Adipocyte (in vitro differentiated cells): Measurements from ENCODE around the gene MAPT.

Source experiments
- DNase-seq: peaks from one replicate; pipeline ENCODE4 v3.0.0-alpha.2; 2015; ENCODE audit warnings: low read depth
- H3K27me3 ChIP-seq: replicated peaks from 2 replicates; pipeline ENCODE4 v1.7.0; 2013; ENCODE audit warnings: mild to moderate bottlenecking, low read length, moderate library complexity; ENCODE audit not compliant: control insufficient read depth, insufficient read depth
- H3K36me3 ChIP-seq: 2 replicates; pipeline ENCODE4 v1.7.0; 2013; ENCODE audit warnings: low read length, mild to moderate bottlenecking, moderate library complexity; ENCODE audit not compliant: control insufficient read depth, insufficient read depth, severe bottlenecking
- H3K4me1 ChIP-seq: 2 replicates; pipeline ENCODE4 v1.7.0; 2013; ENCODE audit warnings: mild to moderate bottlenecking, low read length, moderate library complexity; ENCODE audit not compliant: control insufficient read depth, insufficient read depth
- H3K4me3 ChIP-seq: 2 replicates; pipeline ENCODE4 v1.7.0; 2013; ENCODE audit warnings: mild to moderate bottlenecking, low read length, moderate library complexity
- H3K9ac ChIP-seq: 2 replicates; pipeline ENCODE4 v1.7.0; 2013; ENCODE audit warnings: mild to moderate bottlenecking, low read length, moderate library complexity
- H3K9me3 ChIP-seq: 2 replicates; pipeline ENCODE4 v1.7.0; 2013; ENCODE audit warnings: mild to moderate bottlenecking, low read length, moderate library complexity; ENCODE audit not compliant: control insufficient read depth

Gene MAPT

GRCh38 chr17:45946841-45947256 lies 52.5 kb downstream of the MAPT start:
- Histone ChIP-seq H3K27me3 (peaks cover 32% of the 10 kb centered on the region), H3K4me1 (peaks cover 29% of the 10 kb centered on the region), H3K36me3 (no peaks in the 10 kb centered on the region), H3K9me3 (no peaks in the 10 kb centered on the region), H3K4me3 (no peak overlapping the region), H3K9ac (no peak overlapping the region)
- peak; percentile 7 for DNase-seq

GRCh38 chr17:45948498-45948880 lies 54.1 kb downstream of the MAPT start:
- no peaks in the 10 kb centered on the region for H3K36me3 ChIP-seq
- H3K4me3 ChIP-seq: peak overlapping the region; percentile 68
- H3K27me3 ChIP-seq: peaks cover 38% of the 10 kb centered on the region

GRCh38 chr17:45948881-45949624 lies 54.7 kb downstream of the MAPT start:
- Histone ChIP-seq H3K27me3 (peaks cover 34% of the 10 kb centered on the region), H3K36me3 (no peaks in the 10 kb centered on the region), H3K9ac (peak overlapping the region; percentile 73), H3K4me3 (peak overlapping the region; percentile 68), H3K4me1 (peaks cover 14% of the 10 kb centered on the region), H3K9me3 (no peaks in the 10 kb centered on the region)
- DNase-seq: peak; percentile 88

More at GRCh38 chr17:45948498-45948880, 54.1 kb downstream of the MAPT start:
- H3K4me1 ChIP-seq: peaks cover 14% of the 10 kb centered on the region
- H3K9ac ChIP-seq: peak overlapping the region; percentile 73
- H3K9me3 ChIP-seq: no peaks in the 10 kb centered on the region
- DNase-seq: no peak

- no peak overlapping the region for H3K9ac ChIP-seq
- no peak overlapping the region for H3K4me3 ChIP-seq
- no peak for DNase-seq
- H3K9me3 ChIP-seq: no peaks in the 10 kb centered on the region
- no peaks in the 10 kb centered on the region for H3K36me3 ChIP-seq
- peaks cover 29% of the 10 kb centered on the region for H3K27me3 ChIP-seq
- peaks cover 14% of the 10 kb centered on the region for H3K4me1 ChIP-seq
Measured at GRCh38 chr17:45949755-45950320, 55.5 kb downstream of the MAPT start.

- no peak for DNase-seq
- Histone ChIP-seq H3K4me3 (no peak overlapping the region), H3K9ac (no peak overlapping the region), H3K27me3 (peaks cover 29% of the 10 kb centered on the region), H3K4me1 (peaks cover 14% of the 10 kb centered on the region), H3K9me3 (no peaks in the 10 kb centered on the region), H3K36me3 (no peaks in the 10 kb centered on the region)
Measured at GRCh38 chr17:45950888-45951287, 56.5 kb downstream of the MAPT start.

GRCh38 chr17:45951403-45951802 lies 57.0 kb downstream of the MAPT start:
- H3K4me3 ChIP-seq: no peak overlapping the region
- H3K9me3 ChIP-seq: no peaks in the 10 kb centered on the region
- DNase-seq: no peak
- H3K27me3 ChIP-seq: peaks cover 29% of the 10 kb centered on the region
- H3K4me1 ChIP-seq: peaks cover 14% of the 10 kb centered on the region
- no peaks in the 10 kb centered on the region for H3K36me3 ChIP-seq
- no peak overlapping the region for H3K9ac ChIP-seq

- Histone ChIP-seq H3K9me3 (no peaks in the 10 kb centered on the region), H3K9ac (no peak overlapping the region)
Measured at GRCh38 chr17:45951941-45952340, 57.6 kb downstream of the MAPT start.

GRCh38 chr17:45952814-45953320 lies 58.5 kb downstream of the MAPT start:
- peaks cover 29% of the 10 kb centered on the region for H3K27me3 ChIP-seq
- H3K36me3 ChIP-seq: no peaks in the 10 kb centered on the region
- DNase-seq: no peak
- peaks cover 6% of the 10 kb centered on the region for H3K4me1 ChIP-seq
- H3K9me3 ChIP-seq: no peaks in the 10 kb centered on the region
- no peak overlapping the region for H3K9ac ChIP-seq
- no peak overlapping the region for H3K4me3 ChIP-seq

More at GRCh38 chr17:45951941-45952340, 57.6 kb downstream of the MAPT start:
- Histone ChIP-seq H3K4me1 (peaks cover 9% of the 10 kb centered on the region), H3K36me3 (no peaks in the 10 kb centered on the region), H3K27me3 (peaks cover 29% of the 10 kb centered on the region), H3K4me3 (no peak overlapping the region)
- no peak for DNase-seq

- Histone ChIP-seq H3K9me3 (no peaks in the 10 kb centered on the region), H3K36me3 (no peaks in the 10 kb centered on the region), H3K27me3 (peaks cover 29% of the 10 kb centered on the region), H3K9ac (no peak overlapping the region), H3K4me3 (no peak overlapping the region), H3K4me1 (peaks cover 4% of the 10 kb centered on the region)
- DNase-seq: no peak
Measured at GRCh38 chr17:45953561-45953960, 59.2 kb downstream of the MAPT start.

GRCh38 chr17:45954914-45955313 lies 60.6 kb downstream of the MAPT start:
- H3K27me3 ChIP-seq: peaks cover 26% of the 10 kb centered on the region
- no peak for DNase-seq
- no peak overlapping the region for H3K4me3 ChIP-seq
- no peaks in the 10 kb centered on the region for H3K9me3 ChIP-seq
- no peaks in the 10 kb centered on the region for H3K36me3 ChIP-seq
- H3K9ac ChIP-seq: no peak overlapping the region
- H3K4me1 ChIP-seq: no peaks in the 10 kb centered on the region

- peaks cover 22% of the 10 kb centered on the region for H3K27me3 ChIP-seq
- H3K36me3 ChIP-seq: no peaks in the 10 kb centered on the region
- no peaks in the 10 kb centered on the region for H3K9me3 ChIP-seq
- no peak for DNase-seq
- H3K4me3 ChIP-seq: no peak overlapping the region
- no peak overlapping the region for H3K9ac ChIP-seq
- H3K4me1 ChIP-seq: no peaks in the 10 kb centered on the region
Measured at GRCh38 chr17:45955326-45955725, 61.0 kb downstream of the MAPT start.
